NT2/D1 (cell line): ENCODE measurements around the gene HGFAC.

Source experiments
- DNase-seq: peaks from one replicate; pipeline ENCODE4 v3.0.0-alpha.2; 2011; ENCODE audit warnings: low read depth, low spot score
- H3K27me3 ChIP-seq: 2 replicates; pipeline ENCODE4 v1.6.0; 2011; ENCODE audit warnings: mild to moderate bottlenecking; ENCODE audit not compliant: insufficient read length, insufficient read depth
- H3K36me3 ChIP-seq: 2 replicates; pipeline ENCODE4 v1.6.1; 2011; ENCODE audit warnings: mild to moderate bottlenecking, low read length, mixed read lengths; ENCODE audit not compliant: insufficient read depth, insufficient read length
- H3K4me1 ChIP-seq: 2 replicates; pipeline ENCODE4 v1.5.1; 2011; ENCODE audit not compliant: insufficient read depth, insufficient read length
- H3K4me3 ChIP-seq: 2 replicates; pipeline ENCODE4 v1.5.1; 2011; ENCODE audit warnings: low read depth; ENCODE audit not compliant: insufficient read length
- H3K9ac ChIP-seq: 2 replicates; pipeline ENCODE4 v1.6.0; 2011; ENCODE audit warnings: low read depth; ENCODE audit not compliant: insufficient read length
- H3K9me3 ChIP-seq: 2 replicates; pipeline ENCODE4 v1.5.1; 2011; ENCODE audit warnings: mild to moderate bottlenecking, low read length; ENCODE audit not compliant: insufficient read depth
- SUZ12 ChIP-seq: IDR thresholded peaks from 2 replicates; pipeline ENCODE4 v1.6.1; 2011; ENCODE audit not compliant: insufficient read length, insufficient read depth; ENCODE audit errors: extremely low read depth
- YY1 ChIP-seq: IDR thresholded peaks from 2 replicates; pipeline ENCODE4 v1.6.1; 2011; ENCODE audit not compliant: insufficient read length, insufficient read depth
- ZNF274 ChIP-seq: IDR thresholded peaks from 2 replicates; pipeline ENCODE4 v1.6.1; 2011; ENCODE audit warnings: mild to moderate bottlenecking, low read depth, low read length

The HGFAC gene

GRCh38 chr4:3441501-3442459 is at the start of gene HGFAC:
Gene HGFAC, plus strand, starts transcription at chr4:3441968. Its CDS starts 34 bp downstream, at chr4:3442002.
- Histone ChIP-seq H3K4me3 (no peak within 1 kb of the TSS), H3K27me3 (no peaks in the 10 kb centered on the region), H3K9ac (no peak within 1 kb of the TSS), H3K36me3 (no peaks in the 10 kb centered on the region), H3K4me1 (peaks cover 14% of the 10 kb centered on the region), H3K9me3 (no peaks in the 10 kb centered on the region)
- TF ChIP-seq YY1, result no peak
- no peak for TF ChIP-seq SUZ12
- TF ChIP-seq ZNF274, result no peak
- no peak for DNase-seq

GRCh38 chr4:3392321-3392720 is 49.4 kb upstream of the HGFAC start:
- Histone ChIP-seq H3K36me3 (no peaks in the 10 kb centered on the region), H3K4me3 (no peak overlapping the region), H3K27me3 (no peaks in the 10 kb centered on the region), H3K9ac (no peak overlapping the region), H3K9me3 (peaks cover 21% of the 10 kb centered on the region), H3K4me1 (peaks cover 14% of the 10 kb centered on the region)
- TF ChIP-seq ZNF274, result no peak
- DNase-seq, result no peak

GRCh38 chr4:3393171-3393570 is 48.6 kb upstream of the HGFAC start:
- Histone ChIP-seq H3K4me3 (no peak overlapping the region), H3K9me3 (peaks cover 22% of the 10 kb centered on the region), H3K36me3 (no peaks in the 10 kb centered on the region), H3K9ac (no peak overlapping the region), H3K4me1 (peaks cover 14% of the 10 kb centered on the region), H3K27me3 (no peaks in the 10 kb centered on the region)
- no peak for DNase-seq
- no peak for TF ChIP-seq ZNF274
- TF ChIP-seq YY1, result no peak
- no peak for TF ChIP-seq SUZ12

- Histone ChIP-seq H3K4me1 (peaks cover 1% of the 10 kb centered on the region), H3K4me3 (no peak overlapping the region), H3K9ac (no peak overlapping the region), H3K36me3 (no peaks in the 10 kb centered on the region), H3K9me3 (peaks cover 22% of the 10 kb centered on the region), H3K27me3 (no peaks in the 10 kb centered on the region)
- no peak for DNase-seq
- TF ChIP-seq ZNF274, result no peak
- TF ChIP-seq SUZ12, result no peak
- TF ChIP-seq YY1, result no peak
These were observed 45.2 kb upstream of the HGFAC start for GRCh38 chr4:3396600-3396999.

GRCh38 chr4:3397128-3397527 is 44.6 kb upstream of the HGFAC start:
- no peaks in the 10 kb centered on the region for H3K27me3 ChIP-seq
- no peak for DNase-seq
- H3K4me1 ChIP-seq, result no peaks in the 10 kb centered on the region
- peaks cover 22% of the 10 kb centered on the region for H3K9me3 ChIP-seq
- TF ChIP-seq ZNF274 (no peak), YY1 (no peak), SUZ12 (no peak)
- no peak overlapping the region for H3K9ac ChIP-seq
- no peaks in the 10 kb centered on the region for H3K36me3 ChIP-seq
- H3K4me3 ChIP-seq, result no peak overlapping the region

- Histone ChIP-seq H3K36me3 (no peaks in the 10 kb centered on the region), H3K27me3 (no peaks in the 10 kb centered on the region), H3K9me3 (peaks cover 37% of the 10 kb centered on the region), H3K4me1 (no peaks in the 10 kb centered on the region), H3K9ac (no peak overlapping the region), H3K4me3 (no peak overlapping the region)
- no peak for DNase-seq
- no peak for TF ChIP-seq YY1
- TF ChIP-seq SUZ12, result no peak
- no peak for TF ChIP-seq ZNF274
These were observed 42.2 kb upstream of the HGFAC start for GRCh38 chr4:3399277-3400194.
